EH (cell line): ENCODE results near the gene TULP1.
A peak's percentile ranks its signal among the peaks of the same experiment; 100 is the strongest.

ENCODE experiments used
- DNase-seq: peaks from one replicate; pipeline ENCODE4 v3.0.0-alpha.2; 2015; ENCODE audit warnings: low read depth

Gene TULP1

GRCh38 chr6:35465646-35466045 is 47.0 kb downstream of the TULP1 start:
- DNase-seq, result no peak

GRCh38 chr6:35463292-35463691 is 49.4 kb downstream of the TULP1 start:
- no peak for DNase-seq

GRCh38 chr6:35461270-35461669 is 51.4 kb downstream of the TULP1 start:
- DNase-seq, result no peak

GRCh38 chr6:35457907-35458306 is 54.8 kb downstream of the TULP1 start:
- DNase-seq, result no peak

GRCh38 chr6:35454391-35455110 is 58.1 kb downstream of the TULP1 start:
- DNase-seq, result peak; percentile 35

- DNase-seq, result no peak
Measured at GRCh38 chr6:35453236-35453635, 59.5 kb downstream of the TULP1 start.

GRCh38 chr6:35452183-35453090 is 60.3 kb downstream of the TULP1 start, which contains the start of gene FANCE:
Gene FANCE, plus strand, starts transcription at chr6:35452338. Its CDS starts 208 bp downstream, at chr6:35452546.
- peak; percentile 89 for DNase-seq

GRCh38 chr6:35451354-35452182 is 61.1 kb downstream of the TULP1 start:
- no peak for DNase-seq

- DNase-seq, result peak; percentile 80
Measured at GRCh38 chr6:35449287-35449881, 63.3 kb downstream of the TULP1 start.

GRCh38 chr6:35448191-35448590 is 64.5 kb downstream of the TULP1 start:
- peak; percentile 13 for DNase-seq
